Femur (tissue), 1 donor: ENCODE results near the gene FAM174B.
"Not testable (repeated sequence)": the region's sequence is repeated elsewhere in the genome, so short reads cannot be mapped to it uniquely, and the experiment has no call there.

ENCODE experiments used
- DNase-seq: peaks from one replicate; pipeline ENCODE4 v3.0.0-alpha.2; 2017

Gene FAM174B

DNA sequence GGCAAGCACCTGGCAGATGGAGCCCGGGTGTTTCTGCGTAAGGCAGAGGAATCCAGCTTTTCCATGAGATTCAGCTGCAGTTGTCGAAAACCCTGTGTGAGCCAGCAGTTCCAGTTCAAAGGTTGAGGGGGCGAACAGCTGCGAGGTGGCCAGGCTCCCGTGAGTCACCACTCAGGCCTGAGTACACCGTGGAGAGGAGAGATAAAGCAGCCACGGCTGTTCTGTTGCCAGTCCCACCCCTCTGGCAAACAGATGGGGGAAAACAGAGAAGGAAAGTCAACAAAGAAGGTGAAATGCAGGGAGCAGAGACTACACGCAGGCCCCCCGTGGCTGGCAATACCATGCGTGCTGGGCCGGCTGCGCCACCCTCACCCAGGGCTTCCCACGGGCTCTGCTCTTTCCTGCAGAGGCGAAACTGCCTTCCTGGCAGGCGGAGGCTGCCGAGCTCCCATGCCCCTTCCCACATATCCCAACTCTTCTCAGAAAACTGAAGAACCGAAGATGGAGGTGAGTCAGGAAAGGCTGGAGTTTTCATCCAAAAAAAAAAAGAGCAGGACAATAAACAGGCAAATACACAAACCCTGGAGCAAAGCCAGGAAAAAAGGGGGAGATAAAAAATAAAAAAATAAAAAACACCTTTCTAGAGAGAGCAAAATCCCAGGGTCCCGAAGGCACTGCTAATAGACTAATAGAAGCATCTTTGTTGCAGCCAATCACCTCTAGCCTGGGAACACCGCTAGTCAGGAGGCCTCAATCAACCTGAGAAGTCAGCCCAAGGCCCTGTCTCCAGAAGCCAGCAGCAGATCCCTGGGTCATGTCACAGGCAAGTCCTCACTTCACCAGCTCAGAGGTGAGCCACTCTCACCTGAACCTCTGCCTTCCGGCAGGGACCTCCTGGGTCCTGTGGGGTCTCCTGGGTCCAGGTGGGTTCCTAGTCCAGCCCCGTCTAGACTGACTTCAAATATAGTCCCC is 37.7 kb downstream of the FAM174B start:
- peak; percentile 83 for DNase-seq

DNA sequence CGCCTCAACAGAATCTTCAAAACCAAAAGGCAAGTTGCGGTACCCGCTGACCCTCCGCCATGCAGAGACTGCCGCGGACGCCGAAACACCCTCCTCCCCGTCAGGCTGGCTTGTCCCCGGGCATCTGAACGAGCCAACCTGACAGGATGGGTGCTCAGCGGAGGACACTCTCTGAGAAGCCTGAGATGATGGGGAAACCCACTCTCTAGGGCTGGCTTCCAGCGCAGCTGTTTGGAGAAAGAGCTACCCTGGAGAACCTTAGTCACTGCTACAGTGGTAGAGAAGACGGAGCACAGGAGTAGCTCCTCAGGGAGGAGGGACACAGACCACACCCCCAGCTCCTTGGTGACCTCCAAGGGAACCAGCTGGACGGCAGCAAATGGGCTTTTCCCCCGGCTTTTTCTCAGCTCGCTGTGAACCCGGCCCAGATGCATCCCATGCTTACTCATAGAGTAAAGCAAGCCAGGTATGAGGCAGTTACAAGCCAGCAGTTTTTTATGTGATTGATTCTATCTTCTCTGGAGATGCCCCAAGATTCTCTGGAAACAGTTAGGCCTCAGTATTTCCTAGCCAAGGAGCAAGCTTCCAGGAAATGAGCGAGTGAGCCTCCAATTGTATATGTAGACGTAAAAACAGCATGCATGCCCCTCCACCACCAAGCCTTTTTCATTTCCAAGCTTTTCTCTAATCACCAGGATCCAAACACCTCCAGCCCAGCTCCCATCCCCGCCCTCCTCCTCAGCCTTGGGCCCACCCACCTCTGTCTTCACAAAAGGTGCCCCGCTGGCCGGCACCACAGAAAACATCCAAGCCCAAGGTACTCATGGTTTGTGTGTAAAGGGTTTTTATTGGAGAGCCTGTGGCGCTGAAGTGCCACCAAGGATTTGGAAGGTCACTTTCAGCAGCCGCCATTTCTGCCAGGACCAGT is 38.7 kb downstream of the FAM174B start:
- DNase-seq, result peak; percentile 74

DNA sequence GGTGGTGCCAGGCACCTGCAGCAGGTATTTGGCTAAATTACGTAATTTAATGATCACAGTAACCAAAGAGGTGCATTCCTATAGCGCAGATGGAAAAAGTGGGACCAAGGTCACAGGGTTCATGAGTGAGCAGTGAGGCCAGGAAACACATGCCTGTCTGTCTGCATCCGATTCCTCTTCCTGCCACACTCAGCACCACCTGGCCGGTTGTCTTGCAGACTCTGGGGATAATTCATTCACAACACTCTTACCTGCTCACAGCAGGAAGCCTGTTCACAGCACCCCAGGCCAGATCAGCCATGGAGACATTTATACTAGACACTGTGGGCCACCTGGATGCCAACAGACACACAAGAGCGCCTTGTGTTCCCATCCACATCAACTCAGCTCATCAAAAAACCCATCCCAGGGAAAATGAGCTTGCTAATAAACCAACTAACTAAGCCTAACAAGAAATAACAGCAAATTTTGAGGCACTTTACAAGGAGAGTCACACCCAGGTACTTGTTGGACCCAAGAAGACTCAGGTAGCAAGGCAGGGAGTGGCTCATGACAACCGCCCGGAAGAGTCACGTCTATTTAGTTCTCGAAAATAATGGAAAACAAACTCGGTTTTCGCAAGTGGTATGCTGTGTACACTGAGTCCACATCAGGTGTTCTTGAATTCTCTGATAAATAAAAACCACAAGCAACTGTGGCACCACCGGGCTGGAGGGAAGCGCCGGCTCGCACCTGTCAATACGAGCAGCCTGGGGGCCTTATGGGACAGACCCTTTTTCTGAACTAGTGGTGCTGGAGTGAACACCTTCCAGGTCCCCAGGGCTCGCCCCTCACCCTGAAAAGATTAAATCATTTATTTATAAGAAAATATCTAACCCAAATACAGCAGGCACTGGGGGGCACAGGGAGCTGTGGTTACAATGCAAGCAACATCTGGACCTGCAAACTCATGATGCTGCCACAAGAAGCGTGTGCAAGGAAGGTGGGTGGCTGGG is 40.5 kb downstream of the FAM174B start:
- peak; percentile 12 for DNase-seq

DNA sequence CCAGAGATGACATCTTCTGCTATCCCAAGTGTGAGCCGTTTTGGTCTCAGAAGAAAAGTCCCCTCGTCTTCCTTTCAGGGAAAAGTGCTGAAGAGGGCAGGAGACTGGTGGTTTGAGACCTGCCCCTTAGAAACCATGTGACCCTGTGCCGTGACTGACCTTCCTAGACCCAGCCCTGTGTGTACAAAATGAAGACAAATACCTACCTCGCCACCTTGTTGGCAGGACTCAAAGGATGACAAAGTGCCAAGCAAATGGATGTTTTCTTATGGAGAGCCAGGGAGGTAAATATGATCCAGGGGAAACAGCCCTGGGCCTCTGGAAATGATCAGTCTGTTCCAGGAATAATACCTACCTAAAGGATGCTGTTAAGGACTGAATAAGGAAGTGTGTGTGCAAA is 41.3 kb downstream of the FAM174B start:
- DNase-seq, result peak; percentile 10

DNA sequence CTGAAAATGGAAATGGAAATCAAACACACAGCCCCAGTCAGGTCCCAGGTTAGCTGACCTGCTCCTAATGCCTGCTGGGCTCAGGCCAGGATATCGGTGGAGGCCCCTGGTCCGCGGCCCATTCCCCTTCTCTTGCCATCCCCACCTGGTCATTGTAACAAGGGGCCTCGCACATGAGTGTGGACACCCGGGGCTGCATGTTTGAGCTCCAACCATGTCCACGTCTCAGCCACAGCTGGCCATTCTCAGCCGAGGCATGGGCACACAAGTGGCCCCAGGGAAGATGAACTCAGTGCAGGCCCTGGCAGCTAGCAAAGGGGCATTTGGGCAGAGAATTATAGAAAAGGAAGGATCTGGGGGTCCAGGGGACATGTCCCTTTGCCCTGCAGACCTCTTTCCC is 41.7 kb downstream of the FAM174B start:
- peak; percentile 6 for DNase-seq

GRCh38 chr15:92612891-92613290 is 42.7 kb downstream of the FAM174B start:
- peak; percentile 4 for DNase-seq

- peak; percentile 24 for DNase-seq
Measured at GRCh38 chr15:92611995-92612745, 43.4 kb downstream of the FAM174B start.

GRCh38 chr15:92611150-92611549 is 44.4 kb downstream of the FAM174B start:
- no peak for DNase-seq

DNA sequence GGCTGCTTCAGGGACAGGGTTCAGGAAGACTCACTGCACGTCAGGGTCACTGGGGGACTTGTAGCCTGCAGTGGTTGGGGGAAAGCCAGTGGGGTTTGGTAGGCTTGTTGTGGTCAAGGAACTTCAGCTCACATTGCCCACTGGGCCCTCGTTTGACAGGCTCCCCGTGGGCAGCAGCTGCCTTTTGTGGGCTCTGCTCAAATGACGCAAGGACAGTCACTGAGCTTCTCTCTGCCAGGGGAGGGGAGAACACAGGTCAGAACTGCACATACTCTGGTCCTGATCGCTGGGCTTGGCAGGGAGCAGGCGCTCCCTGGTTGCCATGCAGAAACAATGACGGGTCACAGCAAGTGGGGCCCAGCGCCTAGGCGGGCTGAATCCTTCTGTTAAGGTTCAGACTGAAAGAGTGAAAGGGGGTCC is 45.5 kb downstream of the FAM174B start:
- DNase-seq, result peak; percentile 11

DNA sequence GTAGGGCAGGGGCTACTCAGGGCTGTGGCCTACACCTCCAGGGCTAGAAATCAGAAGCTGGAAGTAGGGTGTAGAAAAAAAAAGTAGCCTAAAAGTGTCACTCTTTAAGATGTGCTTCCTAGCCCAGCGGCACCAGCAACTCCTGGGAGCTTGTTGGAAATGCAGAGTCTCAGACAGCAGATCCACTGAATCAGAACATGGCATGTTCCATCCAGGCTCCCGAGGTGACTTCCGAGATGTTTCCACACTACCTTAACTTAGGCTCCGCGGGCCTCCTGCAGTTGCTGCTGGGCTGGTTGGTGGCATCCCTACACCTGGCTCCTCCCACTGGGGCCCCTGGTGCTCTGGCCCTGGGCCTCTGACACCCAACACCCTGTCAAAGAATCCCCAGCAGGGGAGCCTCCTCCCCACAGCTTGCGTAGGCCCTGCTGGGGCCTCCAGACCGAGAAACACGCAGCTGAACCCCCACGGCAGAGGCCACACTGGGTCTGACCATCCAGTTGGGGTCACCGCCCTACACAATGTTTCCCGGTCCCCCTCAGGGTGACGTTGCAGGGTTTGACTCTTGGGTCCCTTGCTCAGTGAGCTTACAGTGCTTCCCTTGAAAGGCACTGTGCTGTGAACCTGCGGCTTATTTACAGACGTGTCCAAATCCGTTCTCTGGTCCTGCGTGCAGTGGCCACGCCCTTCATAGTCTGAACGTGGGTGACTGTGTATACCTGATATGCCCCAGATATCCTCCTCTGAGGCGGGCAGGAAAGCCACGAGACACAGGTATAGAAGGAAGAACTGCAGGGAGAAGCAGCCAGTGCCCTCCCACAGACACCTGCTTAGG is 46.5 kb downstream of the FAM174B start:
- peak; percentile 5 for DNase-seq

DNA sequence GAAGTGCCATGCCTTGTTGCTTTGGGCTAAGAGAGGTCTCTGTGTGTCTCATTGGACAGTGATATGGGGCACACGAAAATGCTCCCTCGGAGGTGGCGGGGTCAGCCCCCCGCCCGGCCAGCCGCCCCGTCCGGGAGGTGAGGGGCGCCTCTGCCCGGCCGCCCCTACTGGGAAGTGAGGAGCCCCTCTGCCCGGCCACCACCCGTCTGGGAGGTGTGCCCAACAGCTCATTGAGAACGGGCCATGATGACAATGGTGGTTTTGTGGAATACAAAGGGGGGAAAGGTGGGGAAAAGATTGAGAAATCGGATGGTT is 48.8 kb downstream of the FAM174B start:
- not testable (repeated sequence) for DNase-seq

- DNase-seq, result peak; percentile 30
Measured at GRCh38 chr15:92606126-92606835, 49.3 kb downstream of the FAM174B start.

- DNase-seq, result peak; percentile 9
Measured at GRCh38 chr15:92605225-92605944, 50.2 kb downstream of the FAM174B start.

DNA sequence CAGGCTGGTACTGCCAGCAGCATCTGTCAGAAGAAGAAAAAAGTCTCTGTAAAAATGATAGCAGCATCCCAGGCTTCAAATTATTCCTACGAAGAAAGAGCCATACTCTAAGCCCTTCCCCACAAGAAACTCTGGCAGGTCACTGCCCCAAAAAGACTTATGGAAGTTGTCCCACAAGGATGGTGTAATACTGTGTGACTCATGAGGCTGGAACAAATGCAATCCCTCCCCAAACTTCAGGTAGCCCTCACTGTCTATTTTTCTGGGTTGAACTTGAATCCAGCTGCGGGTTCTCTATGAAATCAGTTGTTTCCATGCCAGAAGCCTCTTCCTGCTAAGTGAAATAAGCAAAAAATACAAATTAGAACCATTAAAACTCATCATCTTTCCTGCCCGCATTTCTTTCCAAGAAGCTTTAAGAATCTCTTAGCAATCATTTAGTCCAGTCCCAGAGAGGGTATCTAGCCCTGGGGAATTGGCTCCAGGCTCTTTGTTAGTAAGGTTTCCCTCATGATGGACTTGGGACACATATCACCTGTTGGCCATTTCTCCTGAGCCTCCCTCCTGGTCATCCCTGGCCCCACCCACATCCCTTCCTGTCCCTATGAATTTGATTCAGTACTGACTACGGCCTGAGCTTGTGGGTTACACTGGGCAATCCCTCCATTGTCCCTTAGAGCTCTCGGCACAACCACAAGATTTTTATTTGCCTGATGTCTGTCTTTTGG is 51.7 kb downstream of the FAM174B start:
- DNase-seq, result peak; percentile 9

DNA sequence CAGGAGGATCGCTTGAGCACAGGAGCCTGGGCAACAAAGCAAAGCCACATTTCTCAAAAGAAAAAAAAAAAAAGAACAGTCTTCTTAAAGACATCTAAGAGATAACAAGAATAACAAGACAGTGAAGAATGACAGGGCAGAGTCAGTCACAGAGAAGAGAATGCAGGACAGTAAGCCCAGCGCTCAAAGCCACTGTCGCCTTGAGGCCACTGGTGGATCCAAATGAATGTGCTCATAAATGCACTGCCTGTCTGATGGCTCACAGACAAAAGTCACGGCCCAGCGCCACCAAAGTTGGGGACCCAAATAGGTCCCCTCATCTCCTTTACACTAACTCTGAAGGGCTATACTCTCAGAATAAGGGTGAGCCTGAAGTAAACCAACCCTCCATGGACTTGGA is 52.3 kb downstream of the FAM174B start:
- peak; percentile 4 for DNase-seq

DNA sequence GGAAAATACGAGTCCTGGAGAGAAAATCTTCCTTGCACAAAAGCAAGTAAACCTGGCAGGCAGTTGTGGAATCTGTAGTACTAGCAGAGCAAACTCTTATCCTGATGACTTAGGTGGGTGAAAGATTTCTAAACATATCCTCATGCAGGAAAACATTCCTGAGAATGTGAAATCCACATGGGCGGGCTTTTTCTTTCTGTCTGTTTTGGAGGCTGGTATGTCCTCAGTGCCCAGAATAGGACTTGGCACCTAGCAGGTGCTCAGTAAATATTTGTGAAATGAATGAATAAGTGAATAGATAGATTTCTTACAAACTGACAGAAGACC is 53.3 kb downstream of the FAM174B start:
- peak; percentile 5 for DNase-seq

- peak; percentile 0 for DNase-seq
Measured at GRCh38 chr15:92601592-92602266, 53.8 kb downstream of the FAM174B start.

- DNase-seq, result peak; percentile 3
Measured at GRCh38 chr15:92600856-92601255, 54.7 kb downstream of the FAM174B start.
